Esophagus muscularis mucosa (tissue), 4 donors: ENCODE results near the gene TKTL1.
A peak's percentile ranks its signal among the peaks of the same experiment; 100 is the strongest.

ENCODE experiments used
- CTCF ChIP-seq, 3 experiments: fragments of 200-600 bp in 2 of 3; fragments of 450-650 bp in 1 of 3; sonication (generic) in 2 of 3; IDR thresholded peaks; one replicate each; pipeline ENCODE4 v1.5.1; 2017 to 2019; ENCODE audit warnings: antibody characterized with exemption in 3 of 3, mild to moderate bottlenecking in 2 of 3, moderate library complexity in 1 of 3
- EP300 ChIP-seq: sonication (generic); formaldehyde crosslinking; IDR thresholded peaks from one replicate; pipeline ENCODE4 v1.6.1; 2017; ENCODE audit warnings: antibody characterized with exemption
- POLR2A ChIP-seq: fragments of 450-650 bp; IDR thresholded peaks from one replicate; pipeline ENCODE4 v1.6.1; 2017; ENCODE audit warnings: antibody characterized with exemption, moderate library complexity, mild to moderate bottlenecking, low read depth
- POLR2AphosphoS5 ChIP-seq, 2 donors: sonication (generic); formaldehyde crosslinking; IDR thresholded peaks; one replicate each; pipeline ENCODE4 v1.6.1; 2017; ENCODE audit warnings: antibody characterized with exemption in 2 of 2

GRCh38 chrX:154349359-154349935, 53.9 kb downstream of the TKTL1 start:
- TF ChIP-seq CTCF (IDR thresholded peaks at IDR 0.05) = no peak
- TF ChIP-seq EP300 = no peak
- TF ChIP-seq POLR2A = no peak
- peak; percentile 33 to 75 for TF ChIP-seq POLR2AphosphoS5 (IDR thresholded peaks at IDR 0.05)
